ENCODE results near the gene PCSK2.

Gene PCSK2

DNA sequence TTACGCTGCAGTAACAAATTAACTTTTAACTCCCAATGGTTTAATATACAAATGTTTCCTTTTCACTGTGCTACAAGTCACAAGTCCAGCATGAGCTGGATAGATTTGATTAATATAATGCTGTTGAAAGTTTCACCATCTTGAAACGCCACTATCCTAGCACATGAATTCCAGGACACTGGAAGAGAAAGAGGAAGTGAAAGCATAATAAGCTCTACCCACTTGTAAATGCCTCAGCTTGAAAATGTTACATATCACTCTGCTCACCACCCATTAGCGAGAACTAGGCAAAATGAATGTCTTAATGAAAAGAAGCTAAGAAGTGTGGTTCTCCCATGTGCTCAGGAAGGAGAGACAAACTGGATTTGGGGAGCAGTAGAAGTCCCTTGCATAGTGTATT is 46.9 kb downstream of the PCSK2 start:
- DNase-seq = no peak

DNA sequence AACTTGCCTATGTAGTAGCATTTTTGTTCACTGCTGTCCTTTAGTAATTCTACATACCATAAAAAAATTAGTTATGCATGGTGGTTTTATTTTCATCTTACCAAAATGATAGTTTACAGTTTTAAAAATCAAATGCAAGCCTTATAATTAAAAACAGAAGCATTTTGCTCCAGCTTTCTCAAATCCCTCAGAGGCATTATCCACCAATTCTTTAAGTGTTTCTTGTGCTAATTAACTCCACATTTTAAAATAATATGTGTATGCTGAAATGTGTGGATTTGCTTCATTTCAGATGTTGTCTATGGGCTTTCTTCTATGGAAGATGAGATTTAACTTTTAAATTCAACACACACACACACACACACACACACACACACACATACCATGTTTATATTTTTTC is 49.3 kb downstream of the PCSK2 start:
- no peak for DNase-seq

DNA sequence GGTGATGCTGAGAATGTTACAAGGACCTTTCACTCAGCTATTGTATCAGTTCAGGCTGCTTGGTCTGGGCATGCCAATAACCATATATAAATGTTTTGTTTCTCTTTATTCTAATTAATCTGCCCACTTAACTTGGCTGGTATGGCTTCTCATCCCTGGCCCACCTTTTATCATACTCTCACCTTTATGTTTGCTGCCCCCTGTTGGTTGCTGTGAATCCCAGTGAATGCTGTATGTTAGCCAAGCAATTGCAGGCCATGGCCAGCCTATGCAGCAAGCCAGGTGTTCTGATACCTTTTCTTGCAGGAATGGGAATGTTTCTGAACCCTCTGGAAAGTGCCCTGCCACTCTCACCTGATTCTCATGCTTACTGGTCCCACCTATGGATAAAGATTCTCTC is 54.6 kb downstream of the PCSK2 start:
- no peak for DNase-seq

DNA sequence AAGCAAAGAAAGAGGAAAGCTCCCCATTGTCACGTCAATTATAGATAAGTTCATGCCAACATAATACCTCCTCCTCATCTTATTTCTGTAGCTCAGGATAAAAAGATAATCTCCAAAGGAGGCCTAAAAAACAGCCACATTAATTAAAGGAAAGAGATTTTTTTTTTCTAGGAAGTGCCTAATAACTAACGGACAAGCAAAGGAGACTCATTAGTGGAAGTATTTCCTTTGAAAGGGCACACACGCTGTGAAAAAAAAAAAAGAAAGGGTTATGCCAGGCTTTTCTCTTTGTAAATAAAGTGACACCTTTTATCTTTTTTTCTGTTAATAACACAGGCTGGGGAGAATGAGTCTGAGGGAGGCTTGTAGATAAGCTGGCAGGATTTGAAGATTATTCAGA is 55.7 kb downstream of the PCSK2 start:
- DNase-seq = no peak

DNA sequence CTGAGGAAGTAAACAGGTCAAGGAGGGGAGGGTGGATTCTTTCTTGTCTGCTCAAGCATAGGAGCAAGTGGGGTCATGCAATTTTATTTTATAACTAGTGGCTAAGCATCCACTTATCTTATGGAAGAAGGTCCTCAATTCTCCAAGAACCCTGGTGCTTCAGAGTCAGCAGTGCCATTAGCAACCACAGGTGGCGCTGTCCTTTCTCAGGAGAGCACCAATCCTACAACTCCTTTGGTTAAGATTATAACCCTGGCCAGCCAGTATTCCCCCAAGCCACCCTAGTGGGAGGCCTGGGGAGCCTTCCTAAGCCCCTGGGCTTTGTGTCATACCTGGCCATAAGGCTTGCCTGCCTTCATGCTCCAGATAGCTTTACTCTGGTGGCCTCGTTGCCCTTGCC is 60.7 kb downstream of the PCSK2 start:
- DNase-seq = no peak

DNA sequence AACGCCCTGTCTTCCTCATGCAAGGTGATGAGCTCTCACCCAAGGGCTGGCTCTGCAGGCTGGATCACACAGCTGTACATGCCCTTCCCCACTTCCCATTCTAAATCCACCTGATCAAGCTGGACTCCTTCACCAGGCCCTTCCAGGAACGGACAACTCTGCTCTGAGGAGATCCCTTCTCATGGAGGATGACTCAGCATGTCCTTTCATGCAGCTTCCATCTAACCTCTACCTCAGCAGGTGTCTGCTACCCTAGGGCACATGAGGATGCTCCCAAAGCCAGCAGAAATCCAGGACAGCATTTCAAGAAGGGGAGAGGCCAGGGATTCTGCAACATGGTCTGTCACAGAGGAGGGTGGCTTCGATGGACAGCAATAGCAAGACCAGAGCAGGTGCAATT is 61.2 kb downstream of the PCSK2 start:
- no peak for DNase-seq

DNA sequence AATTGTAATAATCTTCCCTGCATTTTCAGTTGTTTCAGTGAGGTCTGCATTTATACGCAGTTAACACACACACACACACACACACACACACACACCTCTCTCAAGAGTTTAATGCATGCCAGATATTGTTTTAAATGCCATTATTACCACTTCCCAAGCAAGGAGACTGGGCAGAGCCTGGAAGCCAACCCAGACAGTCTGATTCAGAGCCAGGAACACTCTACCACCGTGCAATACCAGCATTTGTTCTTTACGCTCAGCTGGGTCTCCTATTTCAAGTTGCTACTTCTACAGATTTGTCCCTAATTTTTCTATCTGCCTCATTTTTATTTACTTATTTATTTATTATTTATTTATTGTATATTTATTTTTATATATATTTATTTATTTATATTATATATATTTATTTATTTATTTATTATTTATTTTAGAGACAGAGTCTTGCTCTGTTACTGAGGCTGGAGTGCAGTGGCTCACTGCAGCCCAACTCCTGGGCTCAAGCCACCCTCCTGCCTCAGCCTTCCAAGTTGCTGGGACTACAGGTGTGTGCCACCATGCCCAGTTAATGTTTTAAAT is 68.4 kb downstream of the PCSK2 start:
- DNase-seq = no peak

DNA sequence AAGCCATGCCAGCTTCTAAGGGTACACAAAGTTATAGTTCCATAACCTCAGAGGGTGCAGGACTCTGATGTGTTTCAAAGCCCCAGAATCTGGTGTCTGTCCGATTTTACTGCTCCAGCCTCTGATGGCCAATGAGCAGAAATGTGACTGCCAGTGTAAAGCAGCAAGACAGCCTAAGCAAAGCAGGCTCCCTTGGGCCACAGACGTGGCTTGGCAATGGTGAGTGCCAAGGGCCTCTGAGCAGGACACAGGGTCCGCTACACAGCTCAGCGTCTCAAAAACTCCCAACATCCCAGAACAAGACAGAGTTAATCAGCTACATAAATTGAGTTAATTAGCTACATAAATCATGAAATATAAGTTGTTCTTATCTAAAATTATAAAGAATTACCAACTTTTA is 69.2 kb downstream of the PCSK2 start:
- no peak for DNase-seq

DNA sequence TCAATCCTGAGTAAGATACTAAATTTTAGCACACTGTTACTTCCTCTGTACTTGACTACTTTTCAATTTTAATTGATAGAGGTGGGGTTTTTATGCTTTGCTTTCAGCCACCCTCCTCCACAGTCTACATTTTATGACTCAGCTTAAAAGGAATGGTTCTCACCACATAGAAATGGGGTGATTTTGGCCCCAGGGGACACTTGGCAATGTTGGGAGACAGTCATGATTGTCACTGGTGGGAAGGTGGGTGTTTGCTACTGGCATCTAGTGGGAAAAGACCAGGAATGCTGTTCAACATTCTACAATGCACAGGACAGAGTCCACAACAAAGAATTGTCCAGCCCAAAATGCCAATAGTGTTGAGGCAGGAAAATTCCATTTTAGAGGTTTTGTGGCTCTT is 71.3 kb downstream of the PCSK2 start:
- no peak for DNase-seq

DNA sequence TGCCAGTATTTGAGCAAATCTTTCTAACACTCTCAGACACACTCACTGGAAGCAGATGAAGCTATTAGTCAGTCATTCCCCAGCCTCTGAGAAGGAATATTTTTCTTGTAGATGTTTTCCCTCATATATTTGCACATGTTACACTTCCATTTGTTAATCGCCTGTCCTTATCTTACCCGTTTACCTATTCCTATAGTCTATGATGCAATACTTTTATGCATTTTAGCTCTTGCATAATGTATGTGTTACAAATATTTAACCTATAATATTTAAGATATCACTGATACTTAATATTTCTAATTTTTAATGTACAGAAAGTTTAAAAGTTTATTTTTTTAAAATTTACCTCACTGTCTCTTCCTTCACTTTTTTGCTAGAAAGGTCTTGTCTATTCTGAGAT is 71.9 kb downstream of the PCSK2 start:
- no peak for DNase-seq

DNA sequence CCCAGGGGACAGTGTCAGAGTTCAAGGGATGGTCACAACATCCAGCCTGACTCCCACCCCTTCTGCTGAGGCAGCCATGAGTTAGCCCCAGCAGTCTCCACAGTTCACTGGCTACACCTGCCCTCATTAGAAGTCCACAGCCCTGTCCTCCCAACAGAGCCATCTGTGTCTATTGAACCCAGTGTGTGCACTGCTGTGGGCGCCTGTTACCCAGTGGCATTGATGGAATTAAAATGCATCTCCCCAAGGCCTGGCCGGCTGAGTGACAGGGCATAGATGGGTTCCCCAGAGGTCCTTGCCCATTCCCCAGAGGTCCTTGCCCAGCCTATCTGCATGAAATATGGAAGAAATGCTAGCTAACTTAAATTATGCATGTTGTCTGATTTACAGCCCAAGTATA is 73.3 kb downstream of the PCSK2 start:
- DNase-seq = no peak

DNA sequence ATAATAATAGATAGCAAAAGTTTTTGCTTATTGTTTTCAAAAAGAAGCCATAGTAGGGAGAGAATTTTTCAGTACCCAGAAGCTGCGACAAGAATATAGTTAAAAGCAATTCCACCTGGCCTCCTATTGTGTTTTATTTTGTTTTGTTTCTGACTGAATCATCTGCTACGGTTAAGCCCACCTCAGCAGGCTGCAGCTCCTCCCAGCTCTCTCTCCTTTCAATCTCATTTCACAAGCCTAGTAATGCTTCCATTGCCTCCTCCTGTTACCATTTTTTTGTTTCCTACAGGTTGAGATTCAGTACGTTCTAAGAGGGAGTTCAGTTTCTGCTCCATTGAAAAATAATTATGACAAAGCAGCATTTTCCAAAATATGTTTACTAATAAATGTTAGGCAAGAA is 77.9 kb downstream of the PCSK2 start:
- no peak for DNase-seq

DNA sequence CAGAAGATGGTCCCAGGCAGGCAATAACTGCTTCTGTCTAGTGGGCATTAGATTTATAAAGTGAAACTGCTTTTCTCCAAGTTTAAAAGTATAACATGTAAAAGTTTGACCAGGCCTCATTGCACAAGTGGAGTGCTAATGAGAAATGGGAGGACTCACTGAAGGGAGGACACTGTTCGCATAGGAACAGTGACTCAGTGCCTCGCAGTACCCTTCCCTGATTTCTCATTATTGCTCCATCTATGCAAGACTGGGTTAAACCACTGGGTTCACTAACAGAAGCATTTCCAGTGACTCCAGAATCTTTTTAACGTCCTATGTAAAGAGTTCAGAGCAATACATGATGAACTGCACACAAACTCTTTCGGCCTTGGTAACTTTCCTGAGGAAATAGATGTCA is 79.6 kb downstream of the PCSK2 start:
- no peak for DNase-seq

DNA sequence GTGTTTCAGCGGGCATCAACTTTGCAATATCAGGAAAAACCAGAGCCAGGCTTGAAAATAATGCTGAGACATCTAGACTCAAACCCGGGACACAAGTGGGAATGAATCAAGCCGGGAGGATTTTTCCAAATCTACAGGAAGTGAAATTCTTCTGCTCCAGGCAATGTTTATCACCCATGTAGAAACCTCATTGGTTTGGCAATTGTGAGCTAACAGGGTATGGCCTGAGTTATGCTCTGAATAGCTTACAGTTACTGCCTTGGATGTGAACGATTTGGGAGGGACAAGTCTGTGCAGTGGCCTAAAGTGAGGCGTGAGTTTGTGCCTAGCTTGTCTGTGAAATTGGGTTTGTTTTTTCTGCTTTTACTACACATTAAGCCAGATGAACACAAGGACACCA is 87.4 kb downstream of the PCSK2 start:
- no peak for DNase-seq

DNA sequence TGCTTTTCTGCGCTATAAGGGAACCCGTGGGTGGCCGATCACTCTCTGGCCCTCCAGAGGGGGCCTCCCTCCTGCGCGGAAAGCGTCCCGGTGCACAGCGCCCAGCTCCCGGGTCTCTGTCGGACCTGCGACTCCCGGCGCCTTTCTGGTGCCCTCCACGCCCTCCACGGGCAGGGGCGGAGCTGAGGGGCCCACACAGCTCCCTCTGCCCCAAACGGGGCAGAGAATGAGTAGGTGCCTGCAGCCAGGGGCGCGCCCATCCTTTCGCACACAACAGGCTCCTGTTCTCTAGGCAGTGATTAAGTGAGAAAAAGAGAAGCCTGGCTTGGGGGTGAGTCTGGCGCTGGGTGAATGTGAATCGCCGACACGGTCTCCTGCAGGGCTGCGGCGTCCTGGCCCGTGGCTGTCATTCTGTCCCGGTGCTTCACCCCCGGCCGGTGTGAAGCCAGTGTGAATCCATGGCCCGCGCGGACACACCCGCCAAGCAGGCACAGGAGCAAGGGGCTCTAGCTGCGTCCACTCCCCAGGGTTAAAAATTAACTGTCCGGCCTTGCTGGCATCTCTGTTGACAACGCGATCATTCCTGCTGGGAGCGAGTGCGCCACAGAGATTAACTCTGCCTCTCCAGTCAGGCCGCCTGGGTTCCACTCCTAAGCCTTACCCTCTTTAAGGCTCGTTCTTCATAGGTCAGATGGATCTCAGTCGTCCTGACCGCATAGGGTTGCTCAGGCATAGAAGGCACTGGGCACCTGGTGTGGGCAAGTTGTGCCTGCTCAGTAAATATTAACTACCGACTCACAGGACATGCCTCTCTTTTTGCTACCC is 88.8 kb downstream of the PCSK2 start:
- no peak for DNase-seq

DNA sequence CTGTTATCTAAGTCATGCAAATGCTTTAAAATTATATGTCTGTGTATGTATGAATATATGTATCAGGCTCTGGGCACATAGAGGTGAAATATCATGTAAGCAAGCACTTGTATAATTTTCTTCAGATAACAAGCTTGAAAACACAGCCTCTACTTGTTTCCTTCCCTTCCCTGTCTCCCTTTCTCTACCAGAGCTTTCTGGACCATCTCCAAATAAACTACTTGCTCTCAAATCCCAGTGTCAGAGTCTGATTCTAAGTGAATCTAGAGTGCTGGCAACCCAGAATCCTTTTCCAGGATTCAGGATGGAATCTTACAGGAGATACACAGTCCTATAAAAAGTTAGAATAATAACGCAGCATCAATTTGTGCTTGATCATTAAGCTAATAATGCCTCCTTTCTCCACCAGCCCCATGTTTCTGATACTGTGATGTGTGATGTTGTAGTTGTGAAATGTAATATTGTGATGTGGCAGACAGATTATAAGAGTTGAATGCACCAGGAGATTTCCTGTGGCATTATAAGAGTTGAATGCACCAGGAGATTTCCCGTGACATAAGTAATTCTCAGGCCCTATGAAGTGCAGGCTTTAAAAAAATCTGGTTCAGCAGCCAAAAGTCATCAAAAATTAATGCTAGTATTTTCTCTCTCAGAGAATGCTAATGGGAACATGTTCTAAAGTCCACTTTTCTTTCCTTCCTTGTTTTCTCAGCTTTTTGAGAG is 89.6 kb downstream of the PCSK2 start:
- DNase-seq = no peak

DNA sequence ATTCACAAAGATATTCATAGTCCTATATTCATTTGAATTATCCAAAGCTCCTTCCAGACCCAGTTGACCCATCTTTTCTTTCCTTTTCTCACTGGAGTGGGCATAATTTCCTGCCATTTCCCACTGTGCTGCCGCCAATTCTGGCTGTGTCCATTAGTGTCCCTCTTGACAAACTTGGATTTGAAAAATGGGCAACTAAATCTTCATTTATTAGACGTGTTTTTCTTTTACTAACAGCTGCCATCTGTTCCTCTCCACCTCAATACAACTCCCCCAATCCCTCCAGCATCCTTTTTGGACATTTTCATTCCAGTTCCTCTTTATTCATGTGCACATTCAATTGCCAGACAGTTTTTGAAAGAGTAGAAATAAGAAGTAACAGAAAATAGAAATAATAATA is 90.5 kb downstream of the PCSK2 start:
- no peak for DNase-seq

DNA sequence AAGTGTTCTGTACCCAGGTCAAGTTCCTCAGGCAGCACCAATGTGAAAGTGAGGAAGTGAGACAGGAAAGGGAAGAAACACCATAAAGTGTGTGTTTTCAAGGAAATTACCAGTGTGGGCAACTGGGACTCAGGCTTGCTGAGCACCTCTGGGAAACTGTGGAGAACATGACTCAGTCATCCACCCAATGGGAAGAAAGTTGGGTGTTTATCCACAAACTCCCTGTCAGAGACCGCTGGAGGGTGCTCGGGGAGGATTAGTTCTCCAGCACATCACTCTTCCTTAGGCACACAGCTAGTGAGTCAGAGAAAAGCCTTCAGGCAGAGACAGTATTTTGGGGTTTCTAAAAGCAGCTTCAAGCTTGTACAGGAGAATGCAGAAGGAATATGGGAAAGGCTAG is 93.6 kb downstream of the PCSK2 start:
- DNase-seq = no peak

DNA sequence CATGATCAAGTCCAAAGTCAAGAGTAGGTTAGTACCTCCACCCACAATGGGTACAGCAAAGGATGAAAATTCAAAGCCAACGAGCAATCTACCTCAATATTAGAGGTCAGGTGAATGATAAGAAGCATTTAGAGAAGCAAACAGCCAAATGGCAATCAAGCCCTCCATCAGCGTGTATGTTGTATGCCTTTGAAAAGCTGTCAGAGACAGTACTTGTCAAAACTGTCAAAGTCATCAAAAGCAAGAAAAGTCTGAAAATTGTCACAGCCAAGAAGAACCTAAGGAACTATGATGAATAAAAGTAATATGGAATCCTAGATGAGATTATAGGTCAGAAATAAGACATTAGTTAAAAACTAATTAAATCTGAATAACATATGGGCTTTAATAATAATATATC is 99.3 kb downstream of the PCSK2 start:
- DNase-seq = no peak

DNA sequence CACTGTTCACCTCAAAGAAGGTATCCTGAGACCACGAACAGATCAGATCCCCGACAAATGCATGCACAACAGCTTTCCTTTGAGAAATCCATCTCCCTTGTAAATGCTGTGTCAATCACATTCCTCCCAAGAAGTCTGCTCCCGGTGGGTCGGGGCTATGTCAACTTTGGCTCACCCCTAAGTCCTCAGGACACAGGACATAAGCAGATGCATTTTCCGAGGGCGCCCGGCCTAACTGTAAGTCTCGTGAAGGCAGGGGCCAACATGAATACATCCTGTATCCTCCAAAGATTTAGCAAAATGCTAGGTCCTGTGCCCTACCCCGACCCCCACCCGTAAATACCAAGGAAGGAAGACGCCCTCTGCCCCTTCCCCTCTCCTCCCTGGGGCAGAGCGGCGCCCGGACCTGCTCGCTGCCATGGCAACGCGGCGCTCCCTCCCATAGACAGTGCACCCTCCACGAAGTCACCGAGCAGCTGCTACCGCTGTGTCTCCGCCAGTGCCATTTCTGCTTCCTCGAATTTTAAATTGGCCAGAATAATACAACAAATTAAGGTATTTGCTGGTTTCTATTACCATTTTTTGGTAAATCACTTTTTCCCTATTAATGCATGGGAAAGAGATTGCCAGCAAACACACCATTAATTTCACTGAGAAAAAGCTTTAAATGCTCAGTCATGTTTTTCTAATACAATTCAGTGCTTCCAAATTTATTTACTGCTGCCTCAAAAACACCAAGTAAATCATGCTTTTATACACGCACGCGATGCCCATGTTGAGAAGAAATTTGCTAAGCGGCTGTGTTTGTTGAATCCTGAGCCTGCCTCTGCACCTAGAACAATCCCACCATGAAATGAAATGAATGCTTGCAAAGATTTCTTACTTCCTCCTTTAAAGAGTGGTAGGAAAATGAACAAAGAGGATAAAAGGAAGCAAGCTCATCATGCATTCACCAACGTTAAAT is 100.6 kb downstream of the PCSK2 start:
- no peak for DNase-seq

DNA sequence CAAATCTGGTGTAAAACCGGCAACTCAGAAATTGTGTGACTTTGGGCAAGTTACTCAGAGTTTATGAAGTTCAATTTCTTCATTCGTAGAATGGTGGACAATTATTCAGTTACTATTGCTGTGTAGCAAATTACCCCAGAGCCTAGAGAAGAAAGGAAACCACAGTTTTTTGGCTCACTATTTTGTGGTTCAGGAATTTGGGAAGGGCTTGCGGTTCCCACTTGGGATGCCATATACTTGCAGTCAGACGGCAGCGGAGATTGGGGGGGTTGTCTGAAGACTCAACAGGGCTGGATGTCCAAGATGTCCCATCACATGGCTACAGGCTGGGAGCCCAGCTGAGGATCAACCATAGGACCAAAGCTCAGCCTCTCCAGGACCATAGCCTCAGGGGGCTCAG is 108.1 kb downstream of the PCSK2 start:
- no peak for DNase-seq

DNA sequence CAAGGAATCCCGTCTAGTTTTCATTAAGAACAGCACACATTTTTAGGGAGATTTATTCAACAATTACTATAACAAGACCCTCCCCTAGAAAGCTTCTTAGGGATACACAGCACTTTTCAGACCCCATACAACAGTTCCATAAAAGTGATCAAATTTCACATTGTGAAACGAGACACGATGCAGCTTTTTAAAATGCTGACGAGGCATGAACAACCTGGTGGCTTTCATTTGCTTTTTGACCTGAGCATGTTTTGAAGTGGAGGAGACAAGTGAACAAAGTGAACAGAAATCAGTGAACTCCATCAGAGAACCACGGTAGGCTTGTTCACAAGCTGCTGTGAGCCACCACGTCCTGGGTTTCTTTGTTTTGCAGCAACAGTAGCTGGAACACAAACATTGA is 112.2 kb downstream of the PCSK2 start:
- DNase-seq = no peak

DNA sequence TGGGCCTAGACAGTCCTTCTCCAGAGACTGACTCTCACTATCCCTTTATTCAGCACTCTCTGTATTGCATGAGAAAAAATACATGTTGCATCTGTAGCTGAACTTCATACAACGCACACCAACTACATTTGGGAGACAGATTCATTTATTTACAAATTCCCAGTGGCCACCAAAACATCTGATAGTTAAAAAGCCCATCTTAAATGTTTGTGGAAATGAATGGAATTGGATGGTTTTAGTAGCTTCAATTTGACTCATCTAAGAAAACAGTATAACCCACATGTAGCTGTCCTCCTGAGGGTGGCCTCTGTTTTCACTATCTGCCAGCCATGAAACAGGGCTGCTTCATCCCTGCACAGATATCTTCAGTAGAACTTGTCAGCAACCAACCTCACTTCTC is 116.3 kb downstream of the PCSK2 start:
- no peak for DNase-seq
